ENCODE data around the gene DNAJC3. TPM values are rescaled to one million over a fixed set of nuclear protein-coding genes. Genes with fewer than 3 reads are reported as not detected.
"Not testable (repeated sequence)": the region's sequence is repeated elsewhere in the genome, so short reads cannot be mapped to it uniquely, and the experiment has no call there.

DNAJC3 gene
- total RNA-seq, 1 experiment from 2014 or later, result 25.7 TPM

DNA sequence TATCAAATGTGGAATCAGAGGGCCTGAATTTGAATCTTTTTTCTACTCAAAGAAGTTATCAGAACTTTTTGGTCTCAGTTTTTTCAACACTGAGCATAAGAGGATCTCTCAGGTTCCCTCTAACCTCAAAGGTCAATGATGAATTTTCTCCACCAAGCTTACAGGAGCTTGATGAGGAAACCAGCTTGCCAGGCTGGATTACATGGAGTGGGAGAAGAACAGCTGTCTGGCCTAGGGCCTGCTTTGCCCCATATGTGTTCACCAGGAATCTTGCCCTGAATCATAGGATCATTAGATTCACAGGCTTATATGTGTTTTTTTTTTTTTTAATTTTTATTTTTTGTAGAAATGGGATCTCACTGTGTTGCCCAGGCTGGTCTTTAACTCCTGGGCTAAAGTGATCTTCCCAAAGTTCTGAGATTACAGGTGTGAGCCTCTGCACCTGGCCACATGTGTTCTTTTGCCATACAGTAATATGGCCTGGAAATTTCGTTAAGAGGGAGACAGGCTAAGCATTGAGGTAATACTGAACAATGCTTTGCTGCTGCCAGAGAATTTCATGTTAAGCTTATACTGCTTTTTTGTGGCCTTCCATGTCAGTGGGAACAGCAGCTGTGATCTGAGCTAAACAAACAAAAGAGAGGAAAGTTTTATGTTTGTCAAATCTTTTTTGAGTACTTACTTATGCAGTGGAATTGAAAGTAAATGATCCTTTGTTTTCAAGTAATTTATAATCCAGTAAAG lies 110.6 kb downstream of the DNAJC3 start:
- intact Hi-C loops (cut with micrococcal nuclease; ENCODE audit: unreplicated experiment), result no loop called here
- Histone ChIP-seq H3K4me3 (ENCODE audit: low read depth in 2 of 2, low read length in 2 of 2) (no peak overlapping the region), H3K9me3 (ENCODE audit: control insufficient read depth, insufficient read depth, low read depth, low read length) (no peaks in the 10 kb centered on the region), H3K27me3 (ENCODE audit: control insufficient read depth, insufficient read depth, low read length) (no peaks in the 10 kb centered on the region), H3K36me3 (ENCODE audit: control insufficient read depth, insufficient read depth, low read length) (no peaks in the 10 kb centered on the region), H3K27ac (ENCODE audit: low read length) (no peak overlapping the region), H3K4me1 (ENCODE audit: control insufficient read depth, insufficient read depth, low read length) (no peaks in the 10 kb centered on the region)
- TF ChIP-seq CTCF (IDR thresholded peaks at IDR 0.05) (no peak), TCF7L2 (IDR thresholded peaks at IDR 0.05; ENCODE audit: low read depth, low read length) (no peak), POLR2AphosphoS5 (IDR thresholded peaks at IDR 0.05; ENCODE audit: low read depth, low read length) (no peak), SIN3A (IDR thresholded peaks at IDR 0.05; ENCODE audit: borderline replicate concordance, insufficient read depth, low read depth, low read length) (no peak), REST (IDR thresholded peaks at IDR 0.05; ENCODE audit: insufficient read depth in 1 of 2, low read depth in 2 of 2, low read length in 1 of 2) (no peak)
- ATAC-seq (no peak), DNase-seq (ENCODE audit: low read depth, low spot score) (no peak)
- ChIA-PET CTCF (interaction anchor here (0.6 kb wide), 2 partner anchors 10 to 236 kb away, joined by 3 read pairs; no protein-coding TSS in a partner anchor), POLR2A (no interaction called here)
- in situ Hi-C loops (cut with HindIII; ENCODE audit: low pct_unique_long_range_greater_than_20kb, low sequenced_read_pairs), result no loop called here
- no TSS peak for BruUV-seq (replicated peaks)

- intact Hi-C loops (cut with micrococcal nuclease; ENCODE audit: unreplicated experiment) (no loop called here), in situ Hi-C loops (cut with HindIII; ENCODE audit: low pct_unique_long_range_greater_than_20kb, low sequenced_read_pairs) (no loop called here)
- TF ChIP-seq REST (IDR thresholded peaks at IDR 0.05; ENCODE audit: insufficient read depth in 1 of 2, low read depth in 2 of 2, low read length in 1 of 2) (no peak), SIN3A (IDR thresholded peaks at IDR 0.05; ENCODE audit: borderline replicate concordance, insufficient read depth, low read depth, low read length) (no peak), POLR2AphosphoS5 (IDR thresholded peaks at IDR 0.05; ENCODE audit: low read depth, low read length) (no peak), CTCF (IDR thresholded peaks at IDR 0.05) (no peak), TCF7L2 (IDR thresholded peaks at IDR 0.05; ENCODE audit: low read depth, low read length) (no peak)
- ChIA-PET POLR2A (no interaction called here), CTCF (interaction anchor here (0.6 kb wide), 1 partner anchor 9 kb away, joined by 3 read pairs; no protein-coding TSS in a partner anchor)
- BruUV-seq (replicated peaks), result no TSS peak
- Histone ChIP-seq H3K9me3 (ENCODE audit: control insufficient read depth, insufficient read depth, low read depth, low read length) (no peaks in the 10 kb centered on the region), H3K27ac (ENCODE audit: low read length) (no peak overlapping the region), H3K27me3 (ENCODE audit: control insufficient read depth, insufficient read depth, low read length) (no peaks in the 10 kb centered on the region), H3K4me1 (ENCODE audit: control insufficient read depth, insufficient read depth, low read length) (no peaks in the 10 kb centered on the region), H3K4me3 (ENCODE audit: low read depth in 2 of 2, low read length in 2 of 2) (no peak overlapping the region), H3K36me3 (ENCODE audit: control insufficient read depth, insufficient read depth, low read length) (no peaks in the 10 kb centered on the region)
- ATAC-seq (no peak), DNase-seq (ENCODE audit: low read depth, low spot score) (no peak)
These were observed 111.1 kb downstream of the DNAJC3 start for GRCh38 chr13:95788100-95788463.

DNA sequence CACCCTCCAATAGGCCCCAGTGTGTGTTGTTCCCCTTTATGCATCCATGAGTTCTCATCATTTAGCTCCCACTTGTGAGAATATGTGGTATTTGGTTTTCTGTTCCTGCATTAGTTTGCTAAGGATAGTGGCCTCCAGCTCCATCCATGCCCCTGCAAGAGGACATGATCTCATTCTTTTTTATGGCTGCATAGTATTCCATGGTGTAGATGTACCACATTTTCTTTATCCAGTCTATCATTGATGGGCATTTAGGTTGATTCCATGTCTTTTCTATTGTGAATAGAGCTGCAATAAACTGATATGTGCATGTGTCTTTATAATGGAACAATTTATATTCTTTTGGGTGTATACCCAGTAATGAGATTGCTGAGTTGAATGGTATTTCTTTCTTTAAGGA lies 112.4 kb downstream of the DNAJC3 start:
- H3K36me3 ChIP-seq (ENCODE audit: control insufficient read depth, insufficient read depth, low read length); BruUV-seq (replicated peaks); intact Hi-C loops (cut with micrococcal nuclease; ENCODE audit: unreplicated experiment): not testable (repeated sequence)

More for the DNA sequence above, 112.4 kb downstream of the DNAJC3 start:
- ATAC-seq; POLR2A ChIA-PET; H3K27ac ChIP-seq (ENCODE audit: low read length); H3K4me3 ChIP-seq (ENCODE audit: low read depth in 2 of 2, low read length in 2 of 2); CTCF ChIA-PET; in situ Hi-C loops (cut with HindIII; ENCODE audit: low pct_unique_long_range_greater_than_20kb, low sequenced_read_pairs); DNase-seq (ENCODE audit: low read depth, low spot score); H3K27me3 ChIP-seq (ENCODE audit: control insufficient read depth, insufficient read depth, low read length); H3K9me3 ChIP-seq (ENCODE audit: control insufficient read depth, insufficient read depth, low read depth, low read length); H3K4me1 ChIP-seq (ENCODE audit: control insufficient read depth, insufficient read depth, low read length): not testable (repeated sequence)

All from Panc1 (cell line).